ENCODE measurements around the gene KRTCAP3. TPM values are rescaled to one million over a fixed set of nuclear protein-coding genes. Genes with fewer than 3 reads are reported as not detected.

The KRTCAP3 gene, protein sequence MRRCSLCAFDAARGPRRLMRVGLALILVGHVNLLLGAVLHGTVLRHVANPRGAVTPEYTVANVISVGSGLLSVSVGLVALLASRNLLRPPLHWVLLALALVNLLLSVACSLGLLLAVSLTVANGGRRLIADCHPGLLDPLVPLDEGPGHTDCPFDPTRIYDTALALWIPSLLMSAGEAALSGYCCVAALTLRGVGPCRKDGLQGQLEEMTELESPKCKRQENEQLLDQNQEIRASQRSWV
- not detected in 2 replicates for total RNA-seq

DNA sequence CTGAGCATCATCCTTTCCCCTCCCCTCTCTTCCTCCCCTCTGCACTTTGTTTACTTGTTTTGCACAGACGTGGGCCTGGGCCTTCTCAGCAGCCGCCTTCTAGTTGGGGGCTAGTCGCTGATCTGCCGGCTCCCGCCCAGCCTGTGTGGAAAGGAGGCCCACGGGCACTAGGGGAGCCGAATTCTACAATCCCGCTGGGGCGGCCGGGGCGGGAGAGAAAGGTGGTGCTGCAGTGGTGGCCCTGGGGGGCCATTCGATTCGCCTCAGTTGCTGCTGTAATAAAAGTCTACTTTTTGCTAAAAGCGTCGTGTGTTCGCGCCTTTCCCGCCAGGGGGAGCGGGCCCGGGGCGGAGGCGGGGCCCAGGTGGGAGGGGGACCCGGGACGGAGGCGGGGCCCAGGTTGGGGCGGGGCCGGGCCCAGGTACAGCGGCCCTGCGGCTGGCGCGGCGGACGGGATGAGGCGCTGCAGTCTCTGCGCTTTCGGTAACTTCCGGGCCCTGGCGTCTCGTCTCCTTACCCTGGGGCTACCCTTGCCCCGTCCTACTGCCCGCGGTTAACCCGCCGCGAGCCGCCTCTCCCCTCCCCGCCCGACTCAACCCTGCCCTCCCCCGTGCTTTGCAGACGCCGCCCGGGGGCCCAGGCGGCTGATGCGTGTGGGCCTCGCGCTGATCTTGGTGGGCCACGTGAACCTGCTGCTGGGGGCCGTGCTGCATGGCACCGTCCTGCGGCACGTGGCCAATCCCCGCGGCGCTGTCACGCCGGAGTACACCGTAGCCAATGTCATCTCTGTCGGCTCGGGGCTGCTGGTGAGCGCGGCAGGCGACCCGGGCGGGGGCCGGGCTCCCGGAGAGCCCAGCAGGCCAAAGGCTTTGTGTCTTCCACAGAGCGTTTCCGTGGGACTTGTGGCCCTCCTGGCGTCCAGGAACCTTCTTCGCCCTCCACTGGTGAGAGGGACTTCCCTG, at the start of gene KRTCAP3:
KRTCAP3 (plus strand) TSS at position 424 of the 962 bp plus-strand sequence; CDS start at position 456, 32 bp downstream.

DNA sequence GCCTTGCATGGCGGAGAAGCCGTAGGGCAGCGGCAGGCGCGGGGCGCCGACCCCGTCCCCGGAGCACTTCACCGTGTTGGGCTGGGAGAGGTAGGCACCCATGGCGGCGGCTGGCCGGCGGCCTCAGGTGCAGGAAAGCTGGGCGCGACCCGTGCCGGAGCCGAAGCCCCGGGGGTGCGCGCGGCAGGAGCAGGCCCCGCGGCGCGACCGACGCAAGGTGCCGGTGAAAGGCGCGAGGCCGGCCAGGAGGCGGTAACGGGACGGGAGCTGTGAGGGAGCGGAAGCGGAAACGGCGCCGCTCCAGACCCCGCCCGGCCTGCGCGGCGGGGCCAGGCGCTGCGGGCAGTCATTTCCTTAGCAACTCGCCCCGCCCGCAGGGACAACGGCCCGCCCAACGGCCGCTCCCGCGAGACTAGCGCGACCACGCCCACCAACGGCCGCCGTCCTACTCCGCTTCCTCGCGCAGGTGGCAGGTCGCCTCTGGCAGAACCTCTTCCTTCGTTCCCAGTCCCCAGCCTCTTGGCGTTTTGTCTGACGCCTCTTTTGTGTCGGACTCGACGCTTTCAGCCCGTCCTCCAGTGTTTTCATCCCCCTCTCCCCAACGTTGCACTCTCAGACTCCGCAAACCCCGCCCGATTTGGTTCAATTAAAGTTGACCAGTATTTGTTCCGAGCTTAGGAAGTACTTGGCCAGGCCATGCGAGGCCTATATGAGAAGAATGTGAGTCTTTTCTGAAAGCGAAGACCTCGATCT, 32.7 kb upstream of the KRTCAP3 start, which contains the start of gene PPM1G:
PPM1G (minus strand) TSS at position 271 of the 753 bp plus-strand sequence; CDS start at position 102, 169 bp downstream.

DNA sequence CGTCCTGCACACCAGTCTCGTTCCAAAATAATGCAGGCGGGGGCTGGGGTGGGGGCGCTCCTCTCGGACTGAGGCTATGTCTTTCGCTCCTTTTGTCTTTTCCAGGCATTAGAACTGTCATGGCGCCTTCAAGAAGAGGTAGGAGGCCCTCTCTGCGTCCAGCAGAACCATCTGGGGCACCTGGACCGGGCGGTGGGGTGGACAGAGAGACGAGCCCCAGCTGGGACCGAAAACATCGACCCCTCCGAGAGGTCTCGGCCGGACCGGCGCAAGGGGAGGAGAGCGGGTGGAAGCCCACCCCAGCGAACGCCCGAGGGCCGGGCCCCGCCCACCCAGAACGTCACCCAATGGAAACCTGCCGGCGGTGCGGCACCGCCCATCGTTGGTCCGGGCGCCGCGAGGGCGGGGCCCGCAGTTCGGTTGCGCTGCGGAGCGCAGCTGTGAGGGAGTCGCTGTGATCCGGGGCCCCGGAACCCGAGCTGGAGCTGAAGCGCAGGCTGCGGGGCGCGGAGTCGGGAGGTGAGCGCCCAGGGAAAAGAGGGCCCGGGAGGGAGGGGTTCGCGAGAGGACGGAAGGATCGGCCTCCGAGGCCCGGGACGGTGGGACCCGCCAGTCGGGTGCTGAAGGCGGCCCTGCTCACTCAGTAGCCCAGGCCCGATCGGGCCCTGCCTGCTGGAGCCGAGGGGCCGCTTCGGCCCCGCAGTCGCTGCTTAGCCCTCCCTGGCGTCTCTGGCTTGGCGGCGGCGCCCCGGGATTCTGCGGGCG, 13.8 kb upstream of the KRTCAP3 start, which contains the start of gene NRBP1:
NRBP1 (plus strand) TSS at position 419 of the 765 bp plus-strand sequence. CDS start 4,643 bp downstream, outside the sequence.

DNA sequence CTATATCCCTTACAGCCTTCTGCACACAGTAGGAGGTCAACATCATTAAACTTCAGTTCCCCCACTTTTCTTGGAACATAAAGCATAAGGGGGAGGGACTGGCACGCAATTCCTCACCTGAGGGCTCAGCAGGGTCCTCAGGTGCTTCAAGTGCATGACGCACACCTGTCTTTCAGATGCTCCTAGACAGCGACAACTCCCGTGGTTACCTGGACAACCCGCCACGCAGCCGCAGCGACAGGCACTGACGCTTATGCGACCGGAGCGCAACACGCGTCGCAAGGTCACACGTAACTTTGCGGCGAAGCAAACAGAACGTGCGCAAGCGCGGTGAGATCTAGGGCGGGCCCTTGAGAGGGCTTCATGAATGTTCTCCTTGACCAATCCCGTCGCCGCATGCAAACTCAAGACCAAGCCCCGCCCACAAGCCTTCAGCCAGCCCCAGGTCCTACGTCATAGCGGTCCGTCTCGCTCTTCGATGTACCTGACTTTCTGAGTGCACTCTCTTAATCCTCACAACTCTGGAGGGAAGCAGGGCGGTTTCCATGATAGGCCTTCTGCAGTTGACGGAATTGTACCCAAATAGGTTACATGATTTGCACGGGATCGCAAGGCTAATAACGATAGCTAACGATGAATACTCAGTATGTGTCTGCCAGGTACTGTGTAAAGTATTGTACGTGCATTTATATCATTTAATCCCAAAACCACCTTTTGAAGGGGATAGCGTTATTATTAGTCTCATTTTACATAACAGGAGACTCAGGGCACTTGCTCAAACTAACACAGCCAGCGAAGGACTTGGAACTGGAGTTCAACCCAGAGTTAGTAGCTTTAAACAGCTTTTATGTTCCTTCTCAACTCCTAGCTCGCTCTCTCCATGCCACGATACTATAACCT, 47.6 kb downstream of the KRTCAP3 start, which contains the start of gene IFT172:
IFT172 (minus strand) TSS at position 246 of the 900 bp plus-strand sequence; CDS start at position 156, 90 bp downstream.

Small RNA genes lying within 50 kb of the gene (small RNA-seq; reads per million reads assigned to genes)
- gene RNU6-986P (ENCODE audit: low replicate concordance) = not detected

Other genes starting within 250 kb of the KRTCAP3 start
- gene ATRAID, start 230.3 kb upstream of the KRTCAP3 start, total RNA-seq = 143 and 170 TPM in 2 replicates
- 39.6 and 59.4 TPM in 2 replicates for gene SLC5A6, start 230.1 kb upstream of the KRTCAP3 start, total RNA-seq
- 34.4 and 72.2 TPM in 2 replicates for gene CAD, start 225.0 kb upstream of the KRTCAP3 start, total RNA-seq
- gene SLC30A3, start 179.3 kb upstream of the KRTCAP3 start, total RNA-seq = 0.14 TPM in 1 of 2 replicates, not detected in the other
- gene DNAJC5G, start 166.9 kb upstream of the KRTCAP3 start, total RNA-seq = not detected in 2 replicates
- not detected in 2 replicates for gene TRIM54, start 160.0 kb upstream of the KRTCAP3 start, total RNA-seq
- gene UCN, start 133.9 kb upstream of the KRTCAP3 start, total RNA-seq = 0.86 and 1.1 TPM in 2 replicates
- 64.8 and 67.7 TPM in 2 replicates for gene MPV17, start 119.3 kb upstream of the KRTCAP3 start, total RNA-seq
- 31.7 and 63.6 TPM in 2 replicates for gene GTF3C2, start 85.6 kb upstream of the KRTCAP3 start, total RNA-seq
- 29.1 and 37.9 TPM in 2 replicates for gene EIF2B4, start 72.0 kb upstream of the KRTCAP3 start, total RNA-seq
- 141 and 166 TPM in 2 replicates for gene SNX17, start 71.8 kb upstream of the KRTCAP3 start, total RNA-seq
- 11.5 and 12.3 TPM in 2 replicates for gene ZNF513, start 61.6 kb upstream of the KRTCAP3 start, total RNA-seq
- 98.0 and 99.6 TPM in 2 replicates for gene PPM1G, start 32.8 kb upstream of the KRTCAP3 start, total RNA-seq
- 136 and 159 TPM in 2 replicates for gene NRBP1, start 13.8 kb upstream of the KRTCAP3 start, total RNA-seq
- gene IFT172, start 47.4 kb downstream of the KRTCAP3 start, total RNA-seq = 14.2 and 18.5 TPM in 2 replicates
- 2.2 and 14.0 TPM in 2 replicates for gene FNDC4, start 52.8 kb downstream of the KRTCAP3 start, total RNA-seq
- 0.43 TPM in 1 of 2 replicates, not detected in the other for gene GCKR, start 54.5 kb downstream of the KRTCAP3 start, total RNA-seq
- gene ZNF512, start 140.7 kb downstream of the KRTCAP3 start, total RNA-seq = 23.2 and 27.8 TPM in 2 replicates
- gene CCDC121, start 186.6 kb downstream of the KRTCAP3 start, total RNA-seq = 0.88 and 1.1 TPM in 2 replicates
- gene GPN1, start 186.7 kb downstream of the KRTCAP3 start, total RNA-seq = 30.4 and 53.0 TPM in 2 replicates
- 32.5 and 40.0 TPM in 2 replicates for gene SUPT7L, start 221.2 kb downstream of the KRTCAP3 start, total RNA-seq
- gene SLC4A1AP, start 221.5 kb downstream of the KRTCAP3 start, total RNA-seq = 27.4 and 34.8 TPM in 2 replicates